Mesenchymal stem cell (in vitro differentiated cells and primary cell): ENCODE measurements around the gene DTNB.

Experiments used
- DNase-seq: peaks from one replicate; pipeline ENCODE4 v3.0.0-alpha.2; 2013
- H2AFZ ChIP-seq: one replicate; pipeline ENCODE4 v1.6.1; 2013; ENCODE audit warnings: low read depth, mild to moderate bottlenecking, control low read depth, inconsistent platforms, low read length, moderate library complexity
- H2AK5ac ChIP-seq: 2 replicates; pipeline ENCODE4 v1.6.1; 2013; ENCODE audit warnings: low read length, moderate library complexity, mild to moderate bottlenecking, inconsistent platforms; ENCODE audit not compliant: severe bottlenecking
- H2BK120ac ChIP-seq: one replicate; pipeline ENCODE4 v1.6.1; 2013; ENCODE audit warnings: low read depth, mild to moderate bottlenecking, inconsistent platforms, low read length, moderate library complexity
- H2BK12ac ChIP-seq, 2 experiments: one replicate each; pipeline ENCODE4 v1.6.1; 2013; ENCODE audit warnings: inconsistent platforms in 2 of 2, low read length in 2 of 2, mild to moderate bottlenecking in 2 of 2, moderate library complexity in 2 of 2, control low read depth in 1 of 2
- H2BK15ac ChIP-seq: one replicate; pipeline ENCODE4 v1.6.1; 2013; ENCODE audit warnings: mild to moderate bottlenecking, low read depth, inconsistent platforms; ENCODE audit not compliant: poor library complexity, severe bottlenecking
- H2BK5ac ChIP-seq: 2 replicates; pipeline ENCODE4 v1.6.1; 2013; ENCODE audit warnings: low read depth, mild to moderate bottlenecking, low read length, control low read depth, inconsistent platforms; ENCODE audit not compliant: poor library complexity, severe bottlenecking
- H3K14ac ChIP-seq, 2 experiments: one replicate each; pipeline ENCODE4 v1.6.1; 2013; ENCODE audit warnings: inconsistent platforms in 2 of 2, low read length in 2 of 2, control low read depth in 1 of 2, mild to moderate bottlenecking in 1 of 2, moderate library complexity in 1 of 2
- H3K18ac ChIP-seq, 2 experiments: one replicate each; pipeline ENCODE4 v1.6.1; 2013; ENCODE audit warnings: inconsistent platforms in 2 of 2, low read length in 2 of 2, control low read depth in 1 of 2, low read depth in 1 of 2, mild to moderate bottlenecking in 1 of 2
- H3K23ac ChIP-seq, 2 experiments: one replicate each; pipeline ENCODE4 v1.6.1; 2013; ENCODE audit warnings: inconsistent platforms in 2 of 2, low read length in 2 of 2, mild to moderate bottlenecking in 2 of 2, moderate library complexity in 2 of 2, control low read depth in 1 of 2
- H3K27ac ChIP-seq: 2 replicates; pipeline ENCODE4 v1.5.1; 2013; ENCODE audit warnings: mild to moderate bottlenecking, moderate library complexity, low read length, control low read depth, inconsistent platforms; ENCODE audit not compliant: poor library complexity, severe bottlenecking
- H3K27me3 ChIP-seq, 2 experiments: 2 replicates each; pipeline versions ENCODE4 v1.6.1 to v1.7.0; 2013; ENCODE audit warnings: low read length in 2 of 2, mild to moderate bottlenecking in 2 of 2, moderate library complexity in 2 of 2, control low read depth in 1 of 2, inconsistent platforms in 1 of 2; ENCODE audit not compliant: control insufficient read depth in 1 of 2, insufficient read depth in 1 of 2
- H3K36me3 ChIP-seq, 2 experiments: 2 replicates each; pipeline versions ENCODE4 v1.6.1 to v1.7.0; 2013; ENCODE audit warnings: low read length in 2 of 2, control low read depth in 1 of 2, inconsistent platforms in 1 of 2, low read depth in 1 of 2, mild to moderate bottlenecking in 1 of 2; ENCODE audit not compliant: insufficient read depth in 2 of 2, control insufficient read depth in 1 of 2
- H3K4ac ChIP-seq, 2 experiments: one replicate each; pipeline ENCODE4 v1.6.1; 2013; ENCODE audit warnings: inconsistent platforms in 2 of 2, low read length in 2 of 2, mild to moderate bottlenecking in 2 of 2, moderate library complexity in 2 of 2, control low read depth in 1 of 2, low read depth in 1 of 2
- H3K4me1 ChIP-seq: 2 replicates; pipeline ENCODE4 v1.6.1; 2013; ENCODE audit warnings: low read depth, low read length, control low read depth; ENCODE audit not compliant: control insufficient read depth, insufficient read depth
- H3K4me2 ChIP-seq: 2 replicates; pipeline ENCODE4 v1.6.1; 2013; ENCODE audit warnings: low read length, mild to moderate bottlenecking, inconsistent platforms; ENCODE audit not compliant: poor library complexity, severe bottlenecking
- H3K4me3 ChIP-seq, 2 experiments: 2 replicates each; pipeline versions ENCODE4 v1.5.1 to v1.7.0; 2013; ENCODE audit warnings: low read length in 2 of 2, mild to moderate bottlenecking in 2 of 2, control low read depth in 1 of 2, low read depth in 1 of 2; ENCODE audit not compliant: insufficient read depth in 1 of 2
- H3K79me1 ChIP-seq: replicated peaks from 2 replicates; pipeline ENCODE4 v1.6.1; 2013; ENCODE audit warnings: mild to moderate bottlenecking, control low read depth, low read length, inconsistent platforms; ENCODE audit not compliant: poor library complexity, severe bottlenecking
- H3K9ac ChIP-seq: 2 replicates; pipeline ENCODE4 v1.7.0; 2013; ENCODE audit warnings: mild to moderate bottlenecking, low read length, moderate library complexity
- H3K9me3 ChIP-seq: 2 replicates; pipeline ENCODE4 v1.7.0; 2013; ENCODE audit warnings: mild to moderate bottlenecking, low read length; ENCODE audit not compliant: control insufficient read depth
- H4K8ac ChIP-seq: one replicate; pipeline ENCODE4 v1.6.1; 2013; ENCODE audit warnings: inconsistent platforms, mild to moderate bottlenecking, low read length, moderate library complexity
- H4K91ac ChIP-seq: one replicate; pipeline ENCODE4 v1.6.1; 2013; ENCODE audit warnings: mild to moderate bottlenecking, low read length, inconsistent platforms
- WGBS: methylation state at CpG from one replicate; pipeline ENCODE4 v1.1.7; 2013; ENCODE audit warnings: mixed read lengths; 5-methylcytosine and 5-hydroxymethylcytosine counted together

DTNB gene

DNA sequence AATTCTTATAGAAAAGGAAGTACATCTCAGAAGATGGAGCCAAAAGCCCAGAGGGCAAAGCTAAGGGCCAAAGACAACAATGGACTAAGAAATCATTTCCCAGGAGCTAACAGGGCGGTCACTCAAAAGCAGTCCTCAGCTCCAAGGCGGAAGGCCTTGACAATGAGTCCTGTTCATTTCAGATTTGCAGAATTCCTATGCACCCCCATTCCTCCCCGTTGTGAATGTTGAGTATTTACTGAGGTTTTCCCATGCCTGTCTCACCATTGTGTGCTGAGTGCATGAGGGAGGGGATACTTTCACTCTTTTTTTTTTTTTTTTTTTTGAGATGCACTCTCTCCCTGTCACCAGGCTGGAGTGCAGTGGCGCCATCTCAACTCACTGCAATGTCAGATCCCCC, 18.8 kb upstream of the DTNB start:
- no peak overlapping the region for H4K91ac ChIP-seq
- H4K8ac ChIP-seq, result no peak overlapping the region

GRCh38 chr2:25690058-25690457, 16.7 kb upstream of the DTNB start:
- DNase-seq, result peak; percentile 54
- no peak overlapping the region for H2AK5ac ChIP-seq
- no peak overlapping the region for H4K91ac ChIP-seq
- no peak overlapping the region for H3K4ac ChIP-seq
- 13% methylated on average over 1 of the region's 1 CpG for WGBS
- no peaks in the 10 kb centered on the region for H3K79me1 ChIP-seq
- no peak overlapping the region for H3K4me3 ChIP-seq
- no peak overlapping the region for H2BK120ac ChIP-seq
- H3K14ac ChIP-seq, result no peak overlapping the region
- no peak overlapping the region for H2BK5ac ChIP-seq
- H3K4me1 ChIP-seq, result no peaks in the 10 kb centered on the region
- H3K27ac ChIP-seq, result no peak overlapping the region
- no peak overlapping the region for H2BK15ac ChIP-seq
- H3K27me3 ChIP-seq, result peaks cover 0 to 11% of the 10 kb centered on the region in 2 experiments
- H3K9ac ChIP-seq, result no peak overlapping the region
- H2BK12ac ChIP-seq, result no peak overlapping the region
- H4K8ac ChIP-seq, result no peak overlapping the region
- H3K36me3 ChIP-seq, result no peaks in the 10 kb centered on the region
- no peak overlapping the region for H3K23ac ChIP-seq
- H3K9me3 ChIP-seq, result no peaks in the 10 kb centered on the region
- no peak overlapping the region for H3K4me2 ChIP-seq
- no peak overlapping the region for H3K18ac ChIP-seq
- no peak overlapping the region for H2AFZ ChIP-seq

More for the DNA sequence above, 18.8 kb upstream of the DTNB start:
- no peaks in the 10 kb centered on the region for H3K79me1 ChIP-seq
- no peaks in the 10 kb centered on the region for H3K9me3 ChIP-seq
- H2BK5ac ChIP-seq, result no peak overlapping the region
- H3K14ac ChIP-seq, result no peak overlapping the region
- H3K23ac ChIP-seq, result no peak overlapping the region
- H2BK15ac ChIP-seq, result no peak overlapping the region
- no peaks in the 10 kb centered on the region for H3K4me1 ChIP-seq
- H2BK12ac ChIP-seq, result no peak overlapping the region
- H3K9ac ChIP-seq, result no peak overlapping the region
- H3K4me2 ChIP-seq, result no peak overlapping the region
- H2AK5ac ChIP-seq, result no peak overlapping the region
- H2BK120ac ChIP-seq, result no peak overlapping the region
- no peak overlapping the region for H3K18ac ChIP-seq
- DNase-seq, result no peak
- H3K27me3 ChIP-seq, result peaks cover under 1 to 10% of the 10 kb centered on the region in 2 experiments
- no peak overlapping the region for H3K27ac ChIP-seq
- WGBS, result 100% methylated on average over 2 of the region's 4 CpGs
- no peak overlapping the region for H3K4ac ChIP-seq
- H2AFZ ChIP-seq, result no peak overlapping the region
- H3K36me3 ChIP-seq, result no peaks in the 10 kb centered on the region
- no peak overlapping the region for H3K4me3 ChIP-seq

DNA sequence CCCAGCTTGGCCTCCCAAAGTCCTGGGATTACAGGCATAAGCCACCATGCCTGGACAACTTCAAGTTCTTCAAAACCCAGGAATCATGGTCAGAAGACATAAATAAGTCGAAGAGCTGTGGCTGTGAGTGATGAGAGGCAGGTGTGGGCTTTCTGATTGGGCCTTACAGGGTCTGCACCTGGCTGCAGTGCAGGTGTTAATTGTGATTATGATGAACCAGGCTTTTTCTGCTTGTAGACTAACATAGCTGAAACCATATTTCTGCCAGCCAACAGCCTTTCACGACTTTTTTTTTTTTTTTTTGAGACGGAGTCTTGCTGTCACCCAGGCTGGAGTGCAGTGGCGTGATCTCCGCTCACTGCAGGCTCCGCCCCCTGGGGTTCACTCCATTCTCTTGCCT, 14.9 kb upstream of the DTNB start:
- Histone ChIP-seq H3K9me3 (no peaks in the 10 kb centered on the region), H2BK12ac (no peak overlapping the region), H4K8ac (no peak overlapping the region), H3K4me3 (no peak overlapping the region), H3K36me3 (no peaks in the 10 kb centered on the region), H3K4ac (no peak overlapping the region), H3K27ac (no peak overlapping the region), H2BK5ac (no peak overlapping the region), H3K14ac (no peak overlapping the region), H4K91ac (no peak overlapping the region), H3K4me1 (no peaks in the 10 kb centered on the region), H2AFZ (no peak overlapping the region), H3K23ac (no peak overlapping the region), H2BK120ac (no peak overlapping the region), H3K79me1 (no peaks in the 10 kb centered on the region), H2BK15ac (no peak overlapping the region), H3K9ac (no peak overlapping the region), H2AK5ac (no peak overlapping the region), H3K27me3 (peaks cover 0 to 11% of the 10 kb centered on the region in 2 experiments), H3K4me2 (no peak overlapping the region), H3K18ac (no peak overlapping the region)
- WGBS, result 85% methylated on average over 5 of the region's 6 CpGs
- no peak for DNase-seq

DNA sequence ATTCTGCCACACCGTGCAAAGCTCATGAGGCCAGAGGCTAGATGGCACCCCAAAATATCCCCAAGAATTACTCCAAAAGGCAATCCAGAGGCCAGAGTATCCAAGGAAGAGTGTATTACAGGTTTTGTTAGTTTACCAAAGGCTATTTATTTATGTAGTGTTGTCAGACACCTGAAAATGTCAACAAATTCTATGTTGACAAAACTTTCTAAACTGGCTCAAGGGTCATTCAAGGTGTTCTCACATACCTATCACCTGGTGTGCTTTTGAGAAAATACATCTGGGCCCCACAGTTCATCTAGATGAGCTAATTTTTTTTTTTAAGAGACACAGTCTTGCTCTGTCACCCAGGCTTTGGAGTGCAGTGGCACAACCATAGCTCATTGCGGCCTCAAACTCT, 12.4 kb upstream of the DTNB start:
- DNase-seq, result no peak
- H3K27ac ChIP-seq, result no peak overlapping the region
- H3K4ac ChIP-seq, result no peak overlapping the region
- H3K4me2 ChIP-seq, result no peak overlapping the region
- H3K14ac ChIP-seq, result no peak overlapping the region
- no peak overlapping the region for H2AK5ac ChIP-seq
- no peak overlapping the region for H3K9ac ChIP-seq
- H4K91ac ChIP-seq, result no peak overlapping the region
- H4K8ac ChIP-seq, result no peak overlapping the region
- WGBS, result 98% methylated on average over 2 of the region's 2 CpGs
- no peaks in the 10 kb centered on the region for H3K4me1 ChIP-seq
- H3K18ac ChIP-seq, result no peak overlapping the region
- H3K9me3 ChIP-seq, result no peaks in the 10 kb centered on the region
- H3K79me1 ChIP-seq, result no peaks in the 10 kb centered on the region
- H2BK15ac ChIP-seq, result no peak overlapping the region
- H3K4me3 ChIP-seq, result no peak overlapping the region
- H2BK12ac ChIP-seq, result no peak overlapping the region
- H2BK5ac ChIP-seq, result no peak overlapping the region
- H3K36me3 ChIP-seq, result no peaks in the 10 kb centered on the region
- H2AFZ ChIP-seq, result no peak overlapping the region
- no peak overlapping the region for H2BK120ac ChIP-seq
- H3K23ac ChIP-seq, result no peak overlapping the region
- H3K27me3 ChIP-seq, result peaks cover 0 to 6% of the 10 kb centered on the region in 2 experiments
